Dedifferentiated amniotic fluid mesenchymal stem cell (primary cell): ENCODE results near the gene SDR9C7.

Experiments
- DNase-seq: peaks from one replicate; pipeline ENCODE4 v3.0.0-alpha.2; 2016; ENCODE audit errors: extremely low spot score

The SDR9C7 gene

DNA sequence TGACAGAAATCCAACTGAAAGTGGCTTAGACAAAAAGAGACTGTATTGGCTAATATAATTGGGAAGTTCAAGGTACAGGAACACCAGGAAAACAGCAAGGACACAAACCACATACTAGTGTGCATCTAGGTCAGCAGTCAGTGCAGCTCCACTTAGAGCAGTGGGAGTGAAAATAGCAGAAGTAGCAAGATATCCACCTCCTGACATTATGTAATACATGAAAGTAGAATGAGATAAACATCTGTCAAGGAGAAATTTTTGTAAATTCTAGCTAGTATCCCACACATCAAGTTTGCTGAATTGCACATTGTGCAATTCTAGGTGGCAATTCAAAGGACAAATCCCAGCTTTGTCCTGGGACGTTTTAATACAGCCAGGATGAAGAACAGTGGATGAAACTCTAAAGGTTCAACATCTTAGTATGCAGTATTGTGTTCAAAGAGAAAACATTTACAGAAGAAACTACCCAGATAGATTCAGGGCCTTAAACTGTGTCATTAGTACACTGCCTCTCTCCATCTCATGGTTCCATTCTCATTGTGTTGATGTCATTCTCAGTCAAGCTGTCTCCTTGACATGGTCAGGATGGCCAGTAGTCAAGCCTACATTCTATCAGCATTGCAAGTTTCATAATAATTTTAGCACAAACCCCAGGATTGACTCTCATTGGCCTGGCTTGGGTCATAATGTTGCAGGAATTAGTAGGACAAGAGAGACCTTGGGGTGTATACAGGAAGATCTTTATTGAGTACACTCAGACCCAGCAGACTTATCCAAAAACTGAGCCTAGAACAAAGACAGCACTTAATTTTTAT is 56.8 kb downstream of the SDR9C7 start:
- no peak for DNase-seq

DNA sequence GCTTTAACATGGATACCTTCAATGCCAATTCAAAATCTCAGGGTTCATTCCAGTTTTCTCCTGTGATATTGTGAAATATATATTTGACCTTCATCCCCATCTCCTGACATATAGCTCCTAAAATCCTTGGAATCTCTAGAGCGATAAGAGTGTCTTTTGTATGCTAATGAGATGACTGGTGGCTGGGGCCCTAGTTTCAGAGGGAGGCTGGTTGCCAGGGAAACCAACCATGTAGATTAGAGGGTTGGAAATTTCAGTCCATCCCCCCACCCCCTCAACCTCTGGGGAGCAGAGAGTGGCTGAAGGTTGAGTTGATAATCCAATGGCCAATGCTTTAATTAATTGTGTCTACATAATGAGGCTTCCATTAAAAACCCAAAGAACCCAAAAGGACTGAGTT is 59.4 kb downstream of the SDR9C7 start:
- no peak for DNase-seq

DNA sequence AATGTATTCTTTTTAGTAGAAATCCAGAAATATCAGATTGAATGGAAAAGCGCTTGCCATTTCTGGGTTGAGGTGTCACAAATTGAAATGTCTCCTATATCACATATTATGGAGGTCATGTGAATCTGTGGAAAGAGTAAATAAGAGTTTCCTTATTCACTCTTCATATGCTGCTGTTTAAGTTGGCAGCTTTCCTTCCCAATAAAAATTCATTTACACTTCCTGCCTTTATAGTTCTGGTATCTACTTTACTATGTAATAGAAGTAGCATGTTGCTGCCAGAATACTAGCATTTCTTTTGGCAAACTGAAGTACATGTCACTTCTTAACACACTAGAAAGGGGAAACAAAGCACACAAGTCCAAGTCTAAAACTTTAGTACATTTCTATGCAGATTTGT is 60.8 kb downstream of the SDR9C7 start:
- DNase-seq = no peak
